HL-60/S4 (cell line): Measurements from ENCODE around the gene IL17RE.

Experiments
- in situ Hi-C: fragments of 300-500 bp; cut with MboI; formaldehyde crosslinking; loops from 2 replicates; pipeline ENCODE4 v1.14.3; 2022; ENCODE audit warnings: low sequenced_read_pairs

IL17RE gene

DNA sequence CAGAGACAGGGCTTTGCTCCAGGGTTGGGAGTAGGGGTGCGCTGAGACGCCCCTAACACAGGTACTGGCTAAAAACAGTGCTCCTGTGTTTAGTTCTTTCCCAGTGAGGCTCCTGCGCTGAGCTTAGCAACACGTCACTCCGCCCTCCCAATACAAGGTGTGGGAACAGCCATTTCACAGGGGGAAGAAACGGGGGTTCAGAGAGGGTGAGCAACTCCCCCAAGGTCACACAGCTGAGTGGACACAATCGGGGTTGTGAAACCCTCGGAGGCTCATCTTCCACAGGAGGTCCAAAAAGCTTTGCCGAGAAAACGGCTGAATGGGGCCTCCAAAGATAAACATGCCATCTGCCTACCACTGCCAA lies 48.9 kb downstream of the IL17RE start:
- in situ Hi-C loops = no loop called here

- in situ Hi-C loops = no loop called here
Measured at GRCh38 chr3:9951962-9952805, 49.5 kb downstream of the IL17RE start, which contains the start of gene PRRT3. Gene PRRT3 (minus strand): TSS chr3:9952408. CDS start chr3:9950115, 2,293 bp downstream.

- in situ Hi-C loops = no loop called here
Measured at GRCh38 chr3:9955067-9955502, 52.4 kb downstream of the IL17RE start.

- in situ Hi-C loops = no loop called here
Measured at GRCh38 chr3:9955611-9956352, 53.1 kb downstream of the IL17RE start.

DNA sequence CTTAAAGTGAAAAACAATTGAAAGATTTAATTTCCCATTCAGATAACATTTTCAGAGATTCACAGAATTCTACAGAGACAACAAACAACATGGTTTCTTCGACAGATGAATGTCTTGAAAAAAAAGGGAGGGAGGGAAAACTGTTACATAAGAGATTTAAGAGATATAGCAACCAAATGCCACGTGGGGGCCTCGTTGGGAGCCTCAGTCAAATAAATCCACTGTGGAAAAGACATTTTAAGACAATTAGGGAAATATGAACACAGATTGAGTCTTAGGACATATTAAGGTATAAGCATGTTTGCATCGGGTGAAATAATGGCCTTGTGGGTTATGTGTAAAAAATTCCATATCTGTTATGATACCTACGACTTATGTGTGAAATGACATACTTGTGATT lies 54.6 kb downstream of the IL17RE start:
- in situ Hi-C loops = no loop called here

DNA sequence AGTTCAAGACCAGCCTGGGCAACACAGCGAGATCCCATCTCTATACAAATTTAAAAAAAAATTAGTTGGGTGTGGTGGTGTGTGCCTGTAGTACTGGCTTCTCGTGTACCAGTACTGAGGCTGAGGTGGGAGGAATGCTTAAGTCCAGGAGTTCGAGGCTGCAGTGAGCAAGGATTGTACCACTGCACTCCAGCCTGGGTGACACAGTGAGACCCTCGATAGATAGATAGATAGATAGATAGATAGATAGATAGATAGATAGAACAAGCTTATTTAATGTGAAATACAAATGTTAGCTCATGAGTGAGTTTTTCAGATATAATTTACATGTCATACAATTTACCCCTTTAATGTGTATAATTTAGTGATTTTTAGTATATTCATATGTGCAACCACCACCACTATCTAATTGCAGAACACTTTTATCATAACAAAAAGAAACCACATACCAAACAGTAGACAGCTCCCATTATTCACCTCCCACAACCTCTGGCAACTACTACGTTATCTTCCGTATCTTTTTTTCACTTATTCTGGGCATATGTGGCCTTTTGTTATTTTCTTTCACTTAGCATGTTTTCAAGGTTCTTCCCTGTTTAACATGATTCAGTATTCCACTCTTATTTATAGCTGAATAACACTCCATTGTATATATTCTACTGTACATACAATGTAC lies 62.7 kb downstream of the IL17RE start:
- in situ Hi-C loops = no loop called here
